Vagina (tissue), 2 donors: ENCODE results near the gene LRCH1. TPM values are rescaled to one million over a fixed set of nuclear protein-coding genes. Genes with fewer than 3 reads are reported as not detected.
"Not testable (repeated sequence)": the region's sequence is repeated elsewhere in the genome, so short reads cannot be mapped to it uniquely, and the experiment has no call there.

ENCODE experiments used
- DNase-seq, 2 donors: peaks; one replicate each; pipeline ENCODE4 v3.0.0-alpha.2; 2017; ENCODE audit errors: extremely low spot score in 2 of 2
- H3K27ac ChIP-seq: fragments of 200-600 bp; sonication (generic); one replicate; pipeline ENCODE4 v1.5.1; 2019
- H3K27me3 ChIP-seq: fragments of 200-600 bp; sonication (generic); one replicate; pipeline ENCODE4 v1.5.1; 2019
- H3K36me3 ChIP-seq, 2 donors: fragments of 200-600 bp; sonication (generic); one replicate each; pipeline ENCODE4 v1.5.1; 2017 to 2019
- H3K4me1 ChIP-seq: fragments of 200-600 bp; sonication (generic); one replicate; pipeline ENCODE4 v1.5.1; 2019
- H3K4me3 ChIP-seq, 2 donors: fragments of 200-600 bp; sonication (generic); 1 replicate in 1 of 2; 2 replicates in 1 of 2; pipeline ENCODE4 v1.5.1; 2016 to 2019
- H3K9me3 ChIP-seq: fragments of 200-600 bp; sonication (generic); one replicate; pipeline ENCODE4 v1.5.1; 2019
- POLR2A ChIP-seq, 2 donors: fragments of 450-650 bp; IDR thresholded peaks; one replicate each; pipeline ENCODE4 v1.6.1; 2017; ENCODE audit warnings: antibody characterized with exemption in 2 of 2, mild to moderate bottlenecking in 2 of 2, moderate library complexity in 2 of 2
- POLR2AphosphoS5 ChIP-seq, 2 donors: sonication (generic); formaldehyde crosslinking; IDR thresholded peaks; one replicate each; pipeline ENCODE4 v1.9.0; 2017; ENCODE audit warnings: antibody characterized with exemption in 2 of 2, mild to moderate bottlenecking in 2 of 2, low read depth in 1 of 2; ENCODE audit not compliant: insufficient read depth in 1 of 2
- intact Hi-C: fragments of 100-400 bp; cut with DNase I; formaldehyde crosslinking; loops from one replicate; pipeline ENCODE4 v1.15.1; 2023
- total RNA-seq: library from RNA; depleted of rRNA; stranded (reverse); fragments of >200 nt; gene quantifications from one replicate; pipeline ENCODE4 v1.2.3, GENCODE V29; 2016
- TF ChIP-seq, protein P1 (sequence below), 3 experiments: fragments of 450-650 bp in 2 of 3; fragments of 200-600 bp in 1 of 3; sonication (generic) in 1 of 3; IDR thresholded peaks; one replicate each; pipeline ENCODE4 v1.5.1; 2017 to 2019; ENCODE audit warnings: antibody characterized with exemption in 3 of 3, mild to moderate bottlenecking in 2 of 3, moderate library complexity in 2 of 3

The LRCH1 gene
- total RNA-seq, 1 donor from 2014 or later, result 21.4 TPM

DNA sequence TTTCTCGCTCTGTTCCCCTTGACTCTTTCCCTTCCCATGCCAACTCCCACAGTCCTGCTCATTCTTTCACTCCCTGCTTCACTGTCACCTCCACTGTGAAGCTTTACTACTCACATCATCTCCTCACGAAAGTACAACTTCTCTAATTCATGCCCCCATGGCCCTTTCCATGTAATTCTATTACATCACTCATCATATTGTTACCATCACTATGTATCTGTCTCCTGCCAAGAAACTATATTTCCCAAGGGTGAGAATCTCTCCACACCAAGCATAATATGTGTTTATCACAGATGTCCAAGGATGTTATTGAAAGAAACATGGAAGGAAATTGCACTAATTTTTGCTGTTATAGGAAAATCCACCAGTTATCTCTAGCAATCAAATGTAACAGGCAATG, 37.2 kb upstream of the LRCH1 start:
- Histone ChIP-seq H3K4me3 (no peak overlapping the region), H3K27ac (no peak overlapping the region), H3K36me3 (no peaks in the 10 kb centered on the region), H3K27me3 (no peaks in the 10 kb centered on the region), H3K9me3 (no peaks in the 10 kb centered on the region), H3K4me1 (peaks cover 20% of the 10 kb centered on the region)
- no peak for DNase-seq
- TF ChIP-seq POLR2A (IDR thresholded peaks at IDR 0.05) (no peak), POLR2AphosphoS5 (IDR thresholded peaks at IDR 0.05; ENCODE audit: insufficient read depth in 1 of 2, low read depth in 1 of 2) (no peak)
- TF ChIP-seq, protein P1, sequence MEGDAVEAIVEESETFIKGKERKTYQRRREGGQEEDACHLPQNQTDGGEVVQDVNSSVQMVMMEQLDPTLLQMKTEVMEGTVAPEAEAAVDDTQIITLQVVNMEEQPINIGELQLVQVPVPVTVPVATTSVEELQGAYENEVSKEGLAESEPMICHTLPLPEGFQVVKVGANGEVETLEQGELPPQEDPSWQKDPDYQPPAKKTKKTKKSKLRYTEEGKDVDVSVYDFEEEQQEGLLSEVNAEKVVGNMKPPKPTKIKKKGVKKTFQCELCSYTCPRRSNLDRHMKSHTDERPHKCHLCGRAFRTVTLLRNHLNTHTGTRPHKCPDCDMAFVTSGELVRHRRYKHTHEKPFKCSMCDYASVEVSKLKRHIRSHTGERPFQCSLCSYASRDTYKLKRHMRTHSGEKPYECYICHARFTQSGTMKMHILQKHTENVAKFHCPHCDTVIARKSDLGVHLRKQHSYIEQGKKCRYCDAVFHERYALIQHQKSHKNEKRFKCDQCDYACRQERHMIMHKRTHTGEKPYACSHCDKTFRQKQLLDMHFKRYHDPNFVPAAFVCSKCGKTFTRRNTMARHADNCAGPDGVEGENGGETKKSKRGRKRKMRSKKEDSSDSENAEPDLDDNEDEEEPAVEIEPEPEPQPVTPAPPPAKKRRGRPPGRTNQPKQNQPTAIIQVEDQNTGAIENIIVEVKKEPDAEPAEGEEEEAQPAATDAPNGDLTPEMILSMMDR (IDR thresholded peaks at IDR 0.05), result no peak
- intact Hi-C loops, result no loop called here

DNA sequence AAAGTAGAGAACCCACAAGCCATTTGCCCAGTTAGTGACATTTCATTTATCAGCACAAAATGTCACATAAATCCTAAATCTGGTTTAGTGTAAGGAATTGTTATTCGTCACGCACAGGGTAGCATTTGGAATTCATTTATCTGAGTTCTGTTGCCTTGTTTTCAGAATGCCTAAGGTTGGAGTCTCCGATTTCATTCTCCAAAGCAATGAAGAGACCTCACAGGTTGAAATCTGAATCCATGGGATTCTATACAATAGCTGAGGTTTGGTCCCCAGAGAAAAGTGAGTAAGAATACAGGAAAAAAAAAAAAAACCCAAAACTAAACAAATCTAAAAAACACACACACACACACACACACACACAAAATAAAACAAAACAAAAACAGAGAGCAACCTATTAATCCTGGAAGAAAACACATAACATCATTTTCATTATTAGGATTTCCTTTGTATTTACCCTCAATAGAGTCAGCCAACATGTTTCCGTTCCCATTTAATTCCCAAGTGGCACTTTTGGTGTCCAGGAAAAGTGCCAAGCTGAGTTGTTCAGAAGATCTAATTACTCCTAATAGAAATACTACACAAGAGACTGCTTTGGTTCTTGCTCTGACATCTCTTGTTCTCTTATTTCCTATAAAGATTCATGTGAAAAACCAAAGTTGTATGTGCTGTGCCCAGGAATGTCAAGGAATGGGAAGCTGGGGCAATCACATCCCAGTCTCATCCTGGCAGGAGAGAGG, 36.2 kb upstream of the LRCH1 start:
- Histone ChIP-seq H3K9me3 (no peaks in the 10 kb centered on the region), H3K36me3 (no peaks in the 10 kb centered on the region), H3K27me3 (no peaks in the 10 kb centered on the region), H3K27ac (peak overlapping the region; percentile 27), H3K4me1 (peaks cover 20% of the 10 kb centered on the region), H3K4me3 (no peak overlapping the region)
- no peak for DNase-seq
- TF ChIP-seq POLR2A (IDR thresholded peaks at IDR 0.05), result no peak
- TF ChIP-seq, protein P1 (IDR thresholded peaks at IDR 0.05), result no peak
- TF ChIP-seq POLR2AphosphoS5 (IDR thresholded peaks at IDR 0.05; ENCODE audit: insufficient read depth in 1 of 2, low read depth in 1 of 2), result no peak
- intact Hi-C loops, result no loop called here

DNA sequence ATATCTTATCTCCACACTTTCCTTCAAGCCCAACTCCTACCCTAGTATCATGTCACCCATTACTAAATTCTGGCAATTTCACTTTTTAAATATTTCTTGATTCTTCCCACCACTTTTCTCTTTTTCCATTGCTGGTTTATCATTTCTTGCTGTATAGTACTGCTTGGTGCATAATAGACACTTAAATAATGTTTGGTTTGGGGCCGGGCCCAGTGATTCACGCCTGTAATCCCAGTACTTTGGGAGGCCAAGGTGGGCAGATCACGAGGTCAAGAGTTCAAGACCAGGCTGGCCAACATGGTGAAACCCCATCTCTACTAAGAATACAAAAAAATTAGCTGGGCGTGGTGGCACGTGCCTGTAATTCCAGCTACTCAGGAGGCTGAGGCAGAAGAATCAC, 35.2 kb upstream of the LRCH1 start:
- DNase-seq, H3K36me3 ChIP-seq, H3K9me3 ChIP-seq, H3K27ac ChIP-seq, intact Hi-C loops, H3K27me3 ChIP-seq, H3K4me3 ChIP-seq: not testable (repeated sequence)
- peaks cover 27% of the 10 kb centered on the region for H3K4me1 ChIP-seq

- H3K4me1 ChIP-seq, result peaks cover 39% of the 10 kb centered on the region
- H3K4me3 ChIP-seq, result no peak overlapping the region
- no peaks in the 10 kb centered on the region for H3K9me3 ChIP-seq
- H3K27ac ChIP-seq, result peak overlapping the region; percentile 44
- TF ChIP-seq POLR2A (IDR thresholded peaks at IDR 0.05) (no peak), POLR2AphosphoS5 (IDR thresholded peaks at IDR 0.05; ENCODE audit: insufficient read depth in 1 of 2, low read depth in 1 of 2) (no peak)
- TF ChIP-seq, protein P1 (IDR thresholded peaks at IDR 0.05), result no peak
- H3K36me3 ChIP-seq, result no peaks in the 10 kb centered on the region
- intact Hi-C loops, result no loop called here
- no peak for DNase-seq
- H3K27me3 ChIP-seq, result no peaks in the 10 kb centered on the region
Observed at GRCh38 chr13:46519182-46519581, 33.8 kb upstream of the LRCH1 start.

DNA sequence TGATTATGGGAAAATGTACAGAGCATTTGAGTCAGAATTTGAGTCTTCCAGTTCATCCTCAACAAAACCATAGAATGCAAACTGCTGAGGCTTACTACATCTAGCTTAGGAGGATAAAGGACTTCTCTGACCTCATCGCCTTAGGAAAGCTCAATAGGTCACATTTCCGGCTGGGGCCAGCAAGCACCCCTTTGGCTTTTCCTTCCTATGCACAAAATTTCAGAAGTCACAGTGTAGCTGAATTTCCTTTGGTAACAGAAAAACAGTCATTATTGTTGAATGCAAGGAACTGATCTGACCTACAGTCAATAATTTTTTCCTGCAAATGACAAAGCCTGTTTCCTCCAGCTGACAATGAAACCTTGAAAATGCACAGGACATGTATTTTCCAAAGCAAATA, 32.8 kb upstream of the LRCH1 start:
- H3K4me3 ChIP-seq, result no peak overlapping the region
- no peak for DNase-seq
- intact Hi-C loops, result no loop called here
- H3K36me3 ChIP-seq, result no peaks in the 10 kb centered on the region
- TF ChIP-seq, protein P1 (IDR thresholded peaks at IDR 0.05), result no peak
- peak in 1 of 2 donors; percentile 70 for TF ChIP-seq POLR2AphosphoS5 (IDR thresholded peaks at IDR 0.05; ENCODE audit: insufficient read depth in 1 of 2, low read depth in 1 of 2)
- H3K27me3 ChIP-seq, result no peaks in the 10 kb centered on the region
- no peak overlapping the region for H3K27ac ChIP-seq
- no peaks in the 10 kb centered on the region for H3K9me3 ChIP-seq
- H3K4me1 ChIP-seq, result peaks cover 39% of the 10 kb centered on the region
